Measurements from ENCODE around the gene CCDC85B.

CCDC85B gene

GRCh38 chr11:65892661-65893317 is 2.3 kb downstream of the CCDC85B start:
- no peak overlapping the region for H3K27ac ChIP-seq (ENCODE audit: low read depth, low read length, severe bottlenecking)
- no peak overlapping the region for H3K4me3 ChIP-seq (ENCODE audit: extremely low read depth, insufficient read depth, low read length, poor library complexity, severe bottlenecking)
- peaks cover 53% of the 10 kb centered on the region for H3K36me3 ChIP-seq (ENCODE audit: control insufficient read depth, insufficient read depth, low read length)
- WGBS, 2 experiments (ENCODE audit: insufficient coverage in 2 of 2) = 87 to 90% methylated on average over 8 of the region's 10 CpGs
- peaks cover 45% of the 10 kb centered on the region for H3K4me1 ChIP-seq (ENCODE audit: control insufficient read depth, insufficient read depth, low read length, poor library complexity, severe bottlenecking)
- H3K9me3 ChIP-seq (ENCODE audit: control insufficient read depth, low read length) = no peaks in the 10 kb centered on the region

GRCh38 chr11:65894034-65894591 is 3.6 kb downstream of the CCDC85B start:
- no peaks in the 10 kb centered on the region for H3K9me3 ChIP-seq (ENCODE audit: control insufficient read depth, low read length)
- 92 to 95% methylated on average over 7 to 14 of the region's 16 CpGs for WGBS, 2 experiments (ENCODE audit: insufficient coverage in 2 of 2)
- peaks cover 45% of the 10 kb centered on the region for H3K4me1 ChIP-seq (ENCODE audit: control insufficient read depth, insufficient read depth, low read length, poor library complexity, severe bottlenecking)
- no peak overlapping the region for H3K4me3 ChIP-seq (ENCODE audit: extremely low read depth, insufficient read depth, low read length, poor library complexity, severe bottlenecking)
- H3K36me3 ChIP-seq (ENCODE audit: control insufficient read depth, insufficient read depth, low read length) = peaks cover 58% of the 10 kb centered on the region
- H3K27ac ChIP-seq (ENCODE audit: low read depth, low read length, severe bottlenecking) = no peak overlapping the region

- Histone ChIP-seq H3K36me3 (ENCODE audit: control insufficient read depth, insufficient read depth, low read length) (peaks cover 58% of the 10 kb centered on the region), H3K9me3 (ENCODE audit: control insufficient read depth, low read length) (no peaks in the 10 kb centered on the region), H3K4me1 (ENCODE audit: control insufficient read depth, insufficient read depth, low read length, poor library complexity, severe bottlenecking) (peaks cover 34% of the 10 kb centered on the region), H3K4me3 (ENCODE audit: extremely low read depth, insufficient read depth, low read length, poor library complexity, severe bottlenecking) (no peak overlapping the region), H3K27ac (ENCODE audit: low read depth, low read length, severe bottlenecking) (no peak overlapping the region)
- WGBS, 2 experiments (ENCODE audit: insufficient coverage in 2 of 2) = 86 to 100% methylated on average over 2 to 3 of the region's 5 CpGs
Observed at GRCh38 chr11:65895482-65895981, 5.1 kb downstream of the CCDC85B start.

GRCh38 chr11:65896034-65896999 is 5.8 kb downstream of the CCDC85B start:
- 94 to 99% methylated on average over 12 of the region's 14 CpGs for WGBS, 2 experiments (ENCODE audit: insufficient coverage in 2 of 2)
- Histone ChIP-seq H3K9me3 (ENCODE audit: control insufficient read depth, low read length) (no peaks in the 10 kb centered on the region), H3K27ac (ENCODE audit: low read depth, low read length, severe bottlenecking) (no peak overlapping the region), H3K4me1 (ENCODE audit: control insufficient read depth, insufficient read depth, low read length, poor library complexity, severe bottlenecking) (peaks cover 38% of the 10 kb centered on the region), H3K4me3 (ENCODE audit: extremely low read depth, insufficient read depth, low read length, poor library complexity, severe bottlenecking) (no peak overlapping the region), H3K36me3 (ENCODE audit: control insufficient read depth, insufficient read depth, low read length) (peaks cover 58% of the 10 kb centered on the region)

- no peak overlapping the region for H3K4me3 ChIP-seq (ENCODE audit: extremely low read depth, insufficient read depth, low read length, poor library complexity, severe bottlenecking)
- H3K4me1 ChIP-seq (ENCODE audit: control insufficient read depth, insufficient read depth, low read length, poor library complexity, severe bottlenecking) = peaks cover 46% of the 10 kb centered on the region
- no peak overlapping the region for H3K27ac ChIP-seq (ENCODE audit: low read depth, low read length, severe bottlenecking)
- no peaks in the 10 kb centered on the region for H3K9me3 ChIP-seq (ENCODE audit: control insufficient read depth, low read length)
- H3K36me3 ChIP-seq (ENCODE audit: control insufficient read depth, insufficient read depth, low read length) = peaks cover 53% of the 10 kb centered on the region
- WGBS, 2 experiments (ENCODE audit: insufficient coverage in 2 of 2) = 84 to 100% methylated on average over 3 to 4 of the region's 4 CpGs
Observed at GRCh38 chr11:65897020-65897471, 6.6 kb downstream of the CCDC85B start.

- H3K36me3 ChIP-seq (ENCODE audit: control insufficient read depth, insufficient read depth, low read length) = peaks cover 41% of the 10 kb centered on the region
- H3K4me1 ChIP-seq (ENCODE audit: control insufficient read depth, insufficient read depth, low read length, poor library complexity, severe bottlenecking) = peaks cover 46% of the 10 kb centered on the region
- H3K4me3 ChIP-seq (ENCODE audit: extremely low read depth, insufficient read depth, low read length, poor library complexity, severe bottlenecking) = peak overlapping the region; percentile 70
- no peaks in the 10 kb centered on the region for H3K9me3 ChIP-seq (ENCODE audit: control insufficient read depth, low read length)
- H3K27ac ChIP-seq (ENCODE audit: low read depth, low read length, severe bottlenecking) = peak overlapping the region; percentile 79
- 16 to 25% methylated on average over 20 to 25 of the region's 28 CpGs for WGBS, 2 experiments (ENCODE audit: insufficient coverage in 2 of 2)
Observed at GRCh38 chr11:65898656-65899355, 8.3 kb downstream of the CCDC85B start.

- H3K36me3 ChIP-seq (ENCODE audit: control insufficient read depth, insufficient read depth, low read length) = peaks cover 36% of the 10 kb centered on the region
- peak overlapping the region; percentile 70 for H3K4me3 ChIP-seq (ENCODE audit: extremely low read depth, insufficient read depth, low read length, poor library complexity, severe bottlenecking)
- no peaks in the 10 kb centered on the region for H3K9me3 ChIP-seq (ENCODE audit: control insufficient read depth, low read length)
- H3K27ac ChIP-seq (ENCODE audit: low read depth, low read length, severe bottlenecking) = peak overlapping the region; percentile 79
- WGBS, 2 experiments (ENCODE audit: insufficient coverage in 2 of 2) = 1 to 2% methylated on average over 55 to 58 of the region's 78 CpGs
- peaks cover 44% of the 10 kb centered on the region for H3K4me1 ChIP-seq (ENCODE audit: control insufficient read depth, insufficient read depth, low read length, poor library complexity, severe bottlenecking)
Observed at GRCh38 chr11:65899356-65900124, 9.1 kb downstream of the CCDC85B start.

- Histone ChIP-seq H3K4me1 (ENCODE audit: control insufficient read depth, insufficient read depth, low read length, poor library complexity, severe bottlenecking) (peaks cover 44% of the 10 kb centered on the region), H3K27ac (ENCODE audit: low read depth, low read length, severe bottlenecking) (peak within 1 kb of the TSS; percentile 79), H3K36me3 (ENCODE audit: control insufficient read depth, insufficient read depth, low read length) (peaks cover 29% of the 10 kb centered on the region), H3K4me3 (ENCODE audit: extremely low read depth, insufficient read depth, low read length, poor library complexity, severe bottlenecking) (peak within 1 kb of the TSS; percentile 70), H3K9me3 (ENCODE audit: control insufficient read depth, low read length) (no peaks in the 10 kb centered on the region)
- 0 to 1% methylated on average over 63 to 68 of the region's 80 CpGs for WGBS, 2 experiments (ENCODE audit: insufficient coverage in 2 of 2)
Observed at GRCh38 chr11:65900125-65900898, 9.8 kb downstream of the CCDC85B start, which contains the start of gene FOSL1. TSS of gene FOSL1 (minus strand) at chr11:65900388. CDS start at chr11:65900339, 49 bp downstream.

GRCh38 chr11:65900899-65901180 is 10.4 kb downstream of the CCDC85B start:
- 69 to 71% methylated on average over 5 to 8 of the region's 11 CpGs for WGBS, 2 experiments (ENCODE audit: insufficient coverage in 2 of 2)
- no peaks in the 10 kb centered on the region for H3K9me3 ChIP-seq (ENCODE audit: control insufficient read depth, low read length)
- peak overlapping the region; percentile 31 for H3K27ac ChIP-seq (ENCODE audit: low read depth, low read length, severe bottlenecking)
- H3K4me1 ChIP-seq (ENCODE audit: control insufficient read depth, insufficient read depth, low read length, poor library complexity, severe bottlenecking) = peaks cover 44% of the 10 kb centered on the region
- H3K36me3 ChIP-seq (ENCODE audit: control insufficient read depth, insufficient read depth, low read length) = peaks cover 24% of the 10 kb centered on the region
- H3K4me3 ChIP-seq (ENCODE audit: extremely low read depth, insufficient read depth, low read length, poor library complexity, severe bottlenecking) = peak overlapping the region; percentile 70
